Keratinocyte (primary cell): Measurements from ENCODE around the gene U2AF1L4. TPM values are rescaled to one million over a fixed set of nuclear protein-coding genes. Genes with fewer than 3 reads are reported as not detected.

Experiments
- DNase-seq: peaks from one replicate; pipeline ENCODE4 v3.0.0-alpha.2; 2011; ENCODE audit warnings: low read depth, missing footprints, low spot score
- FAIRE-seq: peaks from 2 replicates; lab custom pipeline; 2011; peaks lifted over from hg19 to GRCh38; lab: Jason Lieb, UNC
- H2AFZ ChIP-seq: 2 replicates; pipeline ENCODE4 v1.6.0; 2012; ENCODE audit warnings: low read length, control low read depth, inconsistent platforms; ENCODE audit not compliant: control insufficient read depth
- H3K27ac ChIP-seq: 2 replicates; pipeline ENCODE4 v1.5.1; 2011; ENCODE audit warnings: low read length; ENCODE audit not compliant: control insufficient read depth, insufficient read depth
- H3K27me3 ChIP-seq: 3 replicates; pipeline ENCODE4 v1.6.0; 2011; ENCODE audit warnings: low read length; ENCODE audit not compliant: control insufficient read depth, insufficient read depth; ENCODE audit errors: extremely low read depth
- H3K36me3 ChIP-seq, 2 experiments: 2 replicates in 1 of 2; 3 replicates in 1 of 2; pipeline ENCODE4 v1.5.1; 2011; ENCODE audit warnings: low read length in 2 of 2, mild to moderate bottlenecking in 1 of 2; ENCODE audit not compliant: control insufficient read depth in 2 of 2, insufficient read depth in 2 of 2; ENCODE audit errors: extremely low read depth in 1 of 2
- H3K4me1 ChIP-seq: 3 replicates; pipeline ENCODE4 v1.5.1; 2011; ENCODE audit warnings: low read length; ENCODE audit not compliant: control insufficient read depth, insufficient read depth; ENCODE audit errors: extremely low read depth
- H3K4me2 ChIP-seq: 3 replicates; pipeline ENCODE4 v1.6.0; 2011; ENCODE audit warnings: low read depth, low read length; ENCODE audit not compliant: control insufficient read depth, insufficient read depth; ENCODE audit errors: extremely low read depth
- H3K4me3 ChIP-seq, 3 experiments: fragments of 200-600 bp in 1 of 3; sonication (generic) in 1 of 3; 2 replicates in 2 of 3; 3 replicates in 1 of 3; pipeline ENCODE4 v1.5.1; 2011 to 2016; ENCODE audit warnings: low read length in 3 of 3, mild to moderate bottlenecking in 3 of 3, control low read depth in 2 of 3, inconsistent platforms in 1 of 3, low read depth in 1 of 3, mixed read lengths in 1 of 3, mixed run types in 1 of 3, moderate library complexity in 1 of 3; ENCODE audit not compliant: control insufficient read depth in 2 of 3, insufficient read depth in 2 of 3; ENCODE audit errors: extremely low read depth in 1 of 3
- H3K79me2 ChIP-seq: 2 replicates; pipeline ENCODE4 v1.6.0; 2012; ENCODE audit warnings: low read length; ENCODE audit not compliant: control insufficient read depth, insufficient read depth
- H3K9ac ChIP-seq: 3 replicates; pipeline ENCODE4 v1.6.0; 2011; ENCODE audit warnings: low read length; ENCODE audit not compliant: control insufficient read depth, insufficient read depth; ENCODE audit errors: extremely low read depth
- H3K9me1 ChIP-seq: 3 replicates; pipeline ENCODE4 v1.6.0; 2011; ENCODE audit warnings: low read length; ENCODE audit not compliant: control insufficient read depth, insufficient read depth; ENCODE audit errors: extremely low read depth
- H3K9me3 ChIP-seq: 2 replicates; pipeline ENCODE4 v1.5.1; 2012; ENCODE audit warnings: low read depth, low read length; ENCODE audit not compliant: control insufficient read depth
- H4K20me1 ChIP-seq: 3 replicates; pipeline ENCODE4 v1.6.0; 2011; ENCODE audit warnings: low read length; ENCODE audit not compliant: control insufficient read depth, insufficient read depth; ENCODE audit errors: extremely low read depth
- EZH2 ChIP-seq: IDR thresholded peaks from one replicate; pipeline ENCODE4 v1.6.1; 2012; ENCODE audit warnings: inconsistent platforms, mild to moderate bottlenecking, low read length, moderate library complexity
- dilution Hi-C: fragments of 300-500 bp; cut with MboI; formaldehyde crosslinking; loops from one replicate; pipeline ENCODE4 v1.7.0; 2020; ENCODE audit warnings: low sequenced_read_pairs; ENCODE audit not compliant: extremely low pct_ligation_motif_present
- polyA plus RNA-seq, 5 experiments: library from polyadenylated mRNA; depleted of rRNA in 3 of 5; stranded (reverse) in 3 of 5; stranded (forward) in 1 of 5; unstranded in 1 of 5; fragments of >200 nt; gene quantifications; 1 replicate in 1 of 5; 2 replicates in 3 of 5; 3 replicates in 1 of 5; pipeline versions ENCODE4 v1.2.1 to v1.2.3, GENCODE V29; 2011 to 2012; ENCODE audit warnings: missing spikeins in 2 of 5, low read depth in 1 of 5, low replicate concordance in 1 of 5
- TF ChIP-seq, protein P1 (sequence below), 3 experiments: IDR thresholded peaks in 1 of 3; conservative IDR thresholded peaks in 1 of 3; optimal IDR thresholded peaks in 1 of 3; 2 replicates in 2 of 3; 3 replicates in 1 of 3; pipeline versions ENCODE3 to v1.5.1; 2011; ENCODE audit warnings: low read length in 3 of 3, mild to moderate bottlenecking in 3 of 3, moderate library complexity in 2 of 3, control low read depth in 1 of 3, inconsistent platforms in 1 of 3; ENCODE audit not compliant: insufficient read depth in 2 of 3; ENCODE audit errors: extremely low read depth in 1 of 3

Gene U2AF1L4
- polyA plus RNA-seq, 1 donor (not counting 4 experiments of a cell fraction or from before 2014, with no cell fraction given): 8.9 TPM

DNA sequence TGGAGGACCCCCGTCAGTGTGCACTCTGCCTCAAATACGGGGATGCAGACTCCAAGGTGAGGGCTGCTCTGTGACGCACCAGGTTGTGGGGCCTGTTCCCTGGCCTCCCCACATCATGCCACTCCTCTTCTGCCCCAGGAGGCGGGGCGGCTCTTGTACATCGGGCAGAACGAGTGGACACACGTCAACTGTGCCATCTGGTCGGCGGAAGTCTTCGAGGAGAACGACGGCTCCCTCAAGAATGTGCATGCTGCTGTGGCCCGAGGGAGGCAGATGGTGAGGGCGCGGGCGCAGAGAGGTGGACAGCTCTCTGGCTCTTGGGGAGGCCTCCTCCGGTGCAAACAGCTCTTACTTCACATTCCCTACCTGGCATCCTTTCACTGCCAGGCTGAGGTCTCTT is 16.2 kb downstream of the U2AF1L4 start:
- Histone ChIP-seq H3K79me2 (peaks cover 4% of the 10 kb centered on the region), H2AFZ (no peak overlapping the region), H3K9me3 (no peaks in the 10 kb centered on the region), H3K9ac (no peak overlapping the region), H3K4me3 (no peak overlapping the region), H4K20me1 (no peaks in the 10 kb centered on the region), H3K4me2 (no peak overlapping the region), H3K27ac (no peak overlapping the region), H3K36me3 (peaks cover 64 to 75% of the 10 kb centered on the region in 2 experiments), H3K4me1 (no peaks in the 10 kb centered on the region), H3K27me3 (no peaks in the 10 kb centered on the region), H3K9me1 (no peaks in the 10 kb centered on the region)
- FAIRE-seq (no peak), DNase-seq (no peak)
- TF ChIP-seq EZH2: no peak
- TF ChIP-seq, protein P1, sequence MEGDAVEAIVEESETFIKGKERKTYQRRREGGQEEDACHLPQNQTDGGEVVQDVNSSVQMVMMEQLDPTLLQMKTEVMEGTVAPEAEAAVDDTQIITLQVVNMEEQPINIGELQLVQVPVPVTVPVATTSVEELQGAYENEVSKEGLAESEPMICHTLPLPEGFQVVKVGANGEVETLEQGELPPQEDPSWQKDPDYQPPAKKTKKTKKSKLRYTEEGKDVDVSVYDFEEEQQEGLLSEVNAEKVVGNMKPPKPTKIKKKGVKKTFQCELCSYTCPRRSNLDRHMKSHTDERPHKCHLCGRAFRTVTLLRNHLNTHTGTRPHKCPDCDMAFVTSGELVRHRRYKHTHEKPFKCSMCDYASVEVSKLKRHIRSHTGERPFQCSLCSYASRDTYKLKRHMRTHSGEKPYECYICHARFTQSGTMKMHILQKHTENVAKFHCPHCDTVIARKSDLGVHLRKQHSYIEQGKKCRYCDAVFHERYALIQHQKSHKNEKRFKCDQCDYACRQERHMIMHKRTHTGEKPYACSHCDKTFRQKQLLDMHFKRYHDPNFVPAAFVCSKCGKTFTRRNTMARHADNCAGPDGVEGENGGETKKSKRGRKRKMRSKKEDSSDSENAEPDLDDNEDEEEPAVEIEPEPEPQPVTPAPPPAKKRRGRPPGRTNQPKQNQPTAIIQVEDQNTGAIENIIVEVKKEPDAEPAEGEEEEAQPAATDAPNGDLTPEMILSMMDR (optimal IDR thresholded peaks at IDR 0.05 in 1 of 3, IDR thresholded peaks at IDR 0.05 in 1 of 3, conservative IDR thresholded peaks at IDR 0.05 in 1 of 3; ENCODE audit: extremely low read depth in 1 of 3, insufficient read depth in 2 of 3, low read length in 3 of 3): no peak
- dilution Hi-C loops: no loop called here

DNA sequence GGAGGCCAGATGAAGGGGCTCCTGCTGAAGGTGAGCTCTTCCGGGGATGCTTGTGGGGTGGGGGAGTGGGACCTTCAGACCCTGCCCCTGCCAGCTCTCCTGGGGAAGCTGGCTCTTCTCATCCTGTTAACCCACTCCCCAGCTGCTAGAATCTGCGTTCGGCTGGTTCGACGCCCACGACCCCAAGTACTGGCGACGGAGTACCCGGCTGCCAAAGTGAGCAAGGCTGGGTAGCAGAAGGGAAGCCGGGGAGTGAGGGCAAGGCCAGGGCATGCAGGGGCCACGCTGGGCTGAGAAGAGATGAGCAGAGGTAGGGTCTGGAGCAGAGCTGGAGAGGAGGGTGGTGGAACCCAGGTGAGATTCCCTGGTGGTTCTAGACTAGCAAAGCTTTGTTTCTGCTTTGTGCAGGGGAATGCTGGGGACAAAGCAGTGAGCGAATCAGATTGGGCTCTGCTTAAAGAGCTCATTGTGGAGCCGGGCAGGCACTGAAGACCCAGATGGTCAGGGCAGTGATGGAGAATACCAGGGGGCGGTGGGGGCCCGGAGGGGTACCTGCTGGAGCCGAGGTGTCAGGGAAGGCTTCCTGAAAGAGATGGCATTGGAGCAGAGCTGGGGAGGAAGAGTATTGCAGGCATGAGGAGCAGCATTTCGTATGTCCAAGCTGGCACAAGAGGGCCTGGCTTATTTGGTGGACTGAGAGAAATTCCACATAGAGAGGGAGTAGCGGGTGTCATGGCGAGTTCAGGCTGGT is 17.1 kb downstream of the U2AF1L4 start:
- H3K4me2 ChIP-seq: no peak overlapping the region
- dilution Hi-C loops: no loop called here
- no peak overlapping the region for H3K9ac ChIP-seq
- no peaks in the 10 kb centered on the region for H4K20me1 ChIP-seq
- H2AFZ ChIP-seq: no peak overlapping the region
- no peak overlapping the region for H3K27ac ChIP-seq
- H3K4me1 ChIP-seq: no peaks in the 10 kb centered on the region
- no peaks in the 10 kb centered on the region for H3K27me3 ChIP-seq
- H3K36me3 ChIP-seq: peaks cover 62 to 72% of the 10 kb centered on the region in 2 experiments
- H3K9me1 ChIP-seq: no peaks in the 10 kb centered on the region
- TF ChIP-seq, protein P1 (optimal IDR thresholded peaks at IDR 0.05 in 1 of 3, IDR thresholded peaks at IDR 0.05 in 1 of 3, conservative IDR thresholded peaks at IDR 0.05 in 1 of 3; ENCODE audit: extremely low read depth in 1 of 3, insufficient read depth in 2 of 3, low read length in 3 of 3): no peak
- TF ChIP-seq EZH2: no peak
- H3K4me3 ChIP-seq: no peak overlapping the region
- peaks cover 5% of the 10 kb centered on the region for H3K79me2 ChIP-seq
- H3K9me3 ChIP-seq: no peaks in the 10 kb centered on the region
- FAIRE-seq (no peak), DNase-seq (no peak)
